MCF 10A (cell line): Measurements from ENCODE around the gene GARIN5A. TPM values are rescaled to one million over a fixed set of nuclear protein-coding genes. Genes with fewer than 3 reads are reported as not detected.

Source experiments
- BruUV-seq: library from RNA; stranded (reverse); fragments of 400-500 nt; replicated peaks from 2 replicates; lab custom pipeline; 2021; lab: Mats Ljungman, UMichigan
- CTCF ChIA-PET: fragments of 300-600 bp; sonication (Branson Sonifier 250); formaldehyde crosslinking; extraction: SDS; loops from one replicate; lab custom pipeline; 2021; ENCODE audit warnings: antibody characterized with exemption, inconsistent platforms; lab: Yijun Ruan, JAX
- POLR2A ChIA-PET: fragments of 300-600, 350-650 bp; sonication (Branson Sonifier 250); formaldehyde crosslinking; extraction: SDS; loops from one replicate; lab custom pipeline; 2020; ENCODE audit warnings: antibody characterized with exemption, inconsistent platforms; lab: Yijun Ruan, JAX
- DNase-seq: peaks from one replicate; pipeline ENCODE4 v3.0.0-alpha.2; 2018; ENCODE audit not compliant: unreplicated experiment
- H3K27ac Mint-ChIP-seq: one replicate; pipeline ENCODE4 v1.8.0; 2022; ENCODE audit warnings: mild to moderate bottlenecking, low read depth, mixed read lengths; ENCODE audit not compliant: unreplicated experiment
- H3K27me3 Mint-ChIP-seq: one replicate; pipeline ENCODE4 v1.8.0; 2022; ENCODE audit warnings: mixed read lengths; ENCODE audit not compliant: insufficient read depth, unreplicated experiment
- H3K36me3 Mint-ChIP-seq: one replicate; pipeline ENCODE4 v1.8.0; 2022; ENCODE audit warnings: mild to moderate bottlenecking, moderate library complexity, mixed read lengths; ENCODE audit not compliant: insufficient read depth, unreplicated experiment
- H3K4me1 Mint-ChIP-seq: one replicate; pipeline ENCODE4 v1.8.0; 2022; ENCODE audit warnings: mixed read lengths; ENCODE audit not compliant: insufficient read depth, unreplicated experiment
- H3K4me3 Mint-ChIP-seq: one replicate; pipeline ENCODE4 v1.8.0; 2022; ENCODE audit warnings: mild to moderate bottlenecking, moderate library complexity, mixed read lengths; ENCODE audit not compliant: unreplicated experiment
- H3K9me3 Mint-ChIP-seq: one replicate; pipeline ENCODE4 v1.8.0; 2022; ENCODE audit warnings: mixed read lengths; ENCODE audit not compliant: unreplicated experiment
- intact Hi-C: fragments of 100-400 bp; cut with micrococcal nuclease; formaldehyde crosslinking; loops from 2 replicates; pipeline ENCODE4 v1.14.1; 2022
- total RNA-seq: library from RNA; stranded (reverse); gene quantifications from 2 replicates; pipeline ENCODE4 v1.2.3, GENCODE V29; 2022
- TF ChIP-seq, protein P1 (sequence below): fragments of 200-600 bp; IDR thresholded peaks from one replicate; pipeline ENCODE4 v1.8.0; 2022; ENCODE audit warnings: antibody characterized with exemption, mild to moderate bottlenecking; ENCODE audit not compliant: unreplicated experiment

GARIN5A gene
- total RNA-seq, 1 experiment from 2014 or later = 1.5 TPM

DNA sequence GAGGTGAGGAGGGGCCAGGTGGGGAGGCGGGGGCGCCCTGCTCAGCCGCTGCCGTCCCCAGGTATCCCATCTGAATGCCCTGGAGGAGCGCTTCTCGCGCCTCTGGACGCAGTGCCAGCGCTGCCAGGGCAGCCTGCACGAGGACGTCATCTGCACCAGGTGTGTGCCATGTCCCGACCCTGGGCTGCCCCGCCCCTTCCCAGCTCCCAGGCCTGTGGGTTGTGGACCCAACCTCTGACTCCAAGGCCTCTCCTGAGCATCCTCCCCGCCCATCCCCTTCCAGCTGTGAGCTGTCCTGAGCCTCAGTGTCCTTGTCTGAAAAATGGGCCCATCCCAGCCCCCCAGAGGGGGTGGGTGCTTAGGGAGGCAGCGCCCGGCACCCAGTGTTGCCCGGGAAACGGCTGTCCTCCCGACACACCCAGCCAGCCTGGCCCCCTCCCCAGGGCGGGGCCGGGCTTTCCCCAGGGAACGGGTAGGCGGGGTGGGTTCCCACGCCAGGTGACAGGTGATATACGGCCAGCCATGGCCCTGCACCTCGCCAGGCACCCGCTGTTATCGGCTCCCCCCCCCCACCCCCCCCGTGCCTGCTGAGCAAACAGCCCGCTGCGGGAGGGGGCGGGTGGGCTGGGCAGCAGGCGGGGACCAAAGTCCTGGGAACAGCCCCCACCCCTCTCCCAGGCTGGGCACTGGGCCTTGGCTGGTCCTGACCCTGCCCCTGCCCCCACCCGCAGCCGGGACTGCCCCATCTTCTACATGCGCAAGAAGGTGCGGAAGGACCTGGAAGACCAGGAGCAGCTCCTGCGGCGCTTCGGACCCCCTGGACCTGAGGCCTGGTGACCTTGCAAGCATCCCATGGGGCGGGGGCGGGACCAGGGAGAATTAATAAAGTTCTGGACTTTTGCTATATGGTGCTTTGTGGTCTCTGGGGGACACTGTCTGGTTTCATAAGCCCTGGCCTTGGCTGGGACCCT, 59.3 kb downstream of the GARIN5A start:
- no peak overlapping the region for H3K27ac Mint-ChIP-seq
- H3K4me3 Mint-ChIP-seq = no peak overlapping the region
- intact Hi-C loops = no loop called here
- ChIA-PET CTCF (no interaction called here), POLR2A (no interaction called here)
- H3K27me3 Mint-ChIP-seq = peaks cover 15% of the 10 kb centered on the region
- H3K36me3 Mint-ChIP-seq = no peaks in the 10 kb centered on the region
- H3K9me3 Mint-ChIP-seq = no peaks in the 10 kb centered on the region
- no peaks in the 10 kb centered on the region for H3K4me1 Mint-ChIP-seq
- BruUV-seq = no TSS peak
- TF ChIP-seq, protein P1, sequence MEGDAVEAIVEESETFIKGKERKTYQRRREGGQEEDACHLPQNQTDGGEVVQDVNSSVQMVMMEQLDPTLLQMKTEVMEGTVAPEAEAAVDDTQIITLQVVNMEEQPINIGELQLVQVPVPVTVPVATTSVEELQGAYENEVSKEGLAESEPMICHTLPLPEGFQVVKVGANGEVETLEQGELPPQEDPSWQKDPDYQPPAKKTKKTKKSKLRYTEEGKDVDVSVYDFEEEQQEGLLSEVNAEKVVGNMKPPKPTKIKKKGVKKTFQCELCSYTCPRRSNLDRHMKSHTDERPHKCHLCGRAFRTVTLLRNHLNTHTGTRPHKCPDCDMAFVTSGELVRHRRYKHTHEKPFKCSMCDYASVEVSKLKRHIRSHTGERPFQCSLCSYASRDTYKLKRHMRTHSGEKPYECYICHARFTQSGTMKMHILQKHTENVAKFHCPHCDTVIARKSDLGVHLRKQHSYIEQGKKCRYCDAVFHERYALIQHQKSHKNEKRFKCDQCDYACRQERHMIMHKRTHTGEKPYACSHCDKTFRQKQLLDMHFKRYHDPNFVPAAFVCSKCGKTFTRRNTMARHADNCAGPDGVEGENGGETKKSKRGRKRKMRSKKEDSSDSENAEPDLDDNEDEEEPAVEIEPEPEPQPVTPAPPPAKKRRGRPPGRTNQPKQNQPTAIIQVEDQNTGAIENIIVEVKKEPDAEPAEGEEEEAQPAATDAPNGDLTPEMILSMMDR = no peak
- DNase-seq = no peak

Other genes with a start within 250 kb of the GARIN5A start
- gene KCNC3, start 147.5 kb downstream of the GARIN5A start, total RNA-seq = not detected in 2 replicates
- gene NAPSA, start 111.2 kb downstream of the GARIN5A start, total RNA-seq = 0.49 and 0.51 TPM in 2 replicates
- gene NR1H2, start 100.4 kb downstream of the GARIN5A start, total RNA-seq = 62.0 and 65.7 TPM in 2 replicates
- gene POLD1, start 92.5 kb downstream of the GARIN5A start, total RNA-seq = 18.9 and 31.9 TPM in 2 replicates
- not detected in 2 replicates for gene SPIB, start 57.9 kb downstream of the GARIN5A start, total RNA-seq
- not detected in 2 replicates for gene MYBPC2, start 44.0 kb downstream of the GARIN5A start, total RNA-seq
- gene EMC10, start 341 bp downstream of the GARIN5A start, total RNA-seq = 61.3 and 61.8 TPM in 2 replicates
- gene JOSD2, start 34.3 kb upstream of the GARIN5A start, total RNA-seq = 65.8 and 76.9 TPM in 2 replicates
- gene ASPDH, start 37.1 kb upstream of the GARIN5A start, total RNA-seq = not detected in 2 replicates
- gene LRRC4B, start 91.6 kb upstream of the GARIN5A start, total RNA-seq = not detected in 2 replicates
- not detected in 2 replicates for gene SYT3, start 163.0 kb upstream of the GARIN5A start, total RNA-seq
- gene C19orf81, start 172.6 kb upstream of the GARIN5A start, total RNA-seq = not detected in 2 replicates
- 0.10 and 0.44 TPM in 2 replicates for gene SHANK1, start 243.0 kb upstream of the GARIN5A start, total RNA-seq
- 2.4 and 2.8 TPM in 2 replicates for gene CLEC11A, start 246.5 kb upstream of the GARIN5A start, total RNA-seq